ENCODE results near the gene ACY1.

The ACY1 gene

DNA sequence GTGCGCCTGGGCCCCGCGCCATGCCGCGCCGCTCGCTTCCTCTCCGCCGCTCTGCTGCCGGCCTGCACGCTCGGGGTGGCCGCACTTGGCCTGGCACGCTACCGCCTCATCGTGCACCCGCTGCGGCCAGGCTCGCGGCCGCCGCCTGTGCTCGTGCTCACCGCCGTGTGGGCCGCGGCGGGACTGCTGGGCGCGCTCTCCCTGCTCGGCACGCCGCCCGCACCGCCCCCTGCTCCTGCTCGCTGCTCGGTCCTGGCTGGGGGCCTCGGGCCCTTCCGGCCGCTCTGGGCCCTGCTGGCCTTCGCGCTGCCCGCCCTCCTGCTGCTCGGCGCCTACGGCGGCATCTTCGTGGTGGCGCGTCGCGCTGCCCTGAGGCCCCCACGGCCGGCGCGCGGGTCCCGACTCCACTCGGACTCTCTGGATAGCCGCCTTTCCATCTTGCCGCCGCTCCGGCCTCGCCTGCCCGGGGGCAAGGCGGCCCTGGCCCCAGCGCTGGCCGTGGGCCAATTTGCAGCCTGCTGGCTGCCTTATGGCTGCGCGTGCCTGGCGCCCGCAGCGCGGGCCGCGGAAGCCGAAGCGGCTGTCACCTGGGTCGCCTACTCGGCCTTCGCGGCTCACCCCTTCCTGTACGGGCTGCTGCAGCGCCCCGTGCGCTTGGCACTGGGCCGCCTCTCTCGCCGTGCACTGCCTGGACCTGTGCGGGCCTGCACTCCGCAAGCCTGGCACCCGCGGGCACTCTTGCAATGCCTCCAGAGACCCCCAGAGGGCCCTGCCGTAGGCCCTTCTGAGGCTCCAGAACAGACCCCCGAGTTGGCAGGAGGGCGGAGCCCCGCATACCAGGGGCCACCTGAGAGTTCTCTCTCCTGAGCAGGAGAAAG is 27.2 kb upstream of the ACY1 start:
- Mint-ChIP-seq H3K27ac (no peak overlapping the region), H3K4me1 (no peaks in the 10 kb centered on the region), H3K9me3 (no peaks in the 10 kb centered on the region), H3K4me3 (peak overlapping the region; percentile 56), H3K27me3 (peaks cover 38% of the 10 kb centered on the region), H3K36me3 (peaks cover 7% of the 10 kb centered on the region)
- peak; percentile 69 for ATAC-seq

DNA sequence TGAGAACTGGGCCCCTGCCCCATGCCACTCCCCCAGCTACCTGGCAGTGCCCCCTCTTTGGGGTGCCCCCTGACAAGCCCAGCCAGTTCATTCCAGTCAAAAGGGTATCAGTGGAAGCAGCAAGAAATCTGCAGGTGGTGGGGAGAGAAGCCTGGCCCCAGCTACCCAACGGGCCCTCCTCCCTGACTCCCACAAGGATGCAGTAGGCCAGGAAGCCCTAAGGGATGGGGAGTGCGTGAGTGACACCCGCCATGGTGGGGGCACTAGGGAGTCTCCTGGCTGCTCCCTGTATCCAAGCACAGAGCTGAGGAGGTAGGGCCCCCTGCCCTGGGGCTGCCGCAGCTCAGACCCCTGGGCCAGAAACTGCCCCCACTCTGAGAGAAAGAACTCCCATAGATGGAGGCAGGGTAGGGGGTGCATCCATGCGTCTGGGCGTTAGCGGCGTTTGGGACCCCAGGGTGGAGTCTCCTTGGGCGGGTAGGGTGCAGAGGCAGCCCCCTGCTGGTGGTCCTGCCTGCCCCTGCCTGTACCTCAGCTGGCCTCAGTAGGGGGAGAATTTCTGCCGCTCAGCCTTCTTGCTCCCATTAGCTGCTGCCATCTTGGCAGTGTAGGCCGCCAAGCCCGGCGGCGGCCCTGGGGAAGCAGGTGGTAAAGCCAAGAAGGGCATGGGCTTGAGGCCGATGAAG is 25.7 kb upstream of the ACY1 start:
- Mint-ChIP-seq H3K4me3 (no peak overlapping the region), H3K9me3 (no peaks in the 10 kb centered on the region), H3K4me1 (no peaks in the 10 kb centered on the region), H3K27ac (no peak overlapping the region), H3K36me3 (peaks cover 7% of the 10 kb centered on the region), H3K27me3 (peaks cover 29% of the 10 kb centered on the region)
- ATAC-seq: no peak

DNA sequence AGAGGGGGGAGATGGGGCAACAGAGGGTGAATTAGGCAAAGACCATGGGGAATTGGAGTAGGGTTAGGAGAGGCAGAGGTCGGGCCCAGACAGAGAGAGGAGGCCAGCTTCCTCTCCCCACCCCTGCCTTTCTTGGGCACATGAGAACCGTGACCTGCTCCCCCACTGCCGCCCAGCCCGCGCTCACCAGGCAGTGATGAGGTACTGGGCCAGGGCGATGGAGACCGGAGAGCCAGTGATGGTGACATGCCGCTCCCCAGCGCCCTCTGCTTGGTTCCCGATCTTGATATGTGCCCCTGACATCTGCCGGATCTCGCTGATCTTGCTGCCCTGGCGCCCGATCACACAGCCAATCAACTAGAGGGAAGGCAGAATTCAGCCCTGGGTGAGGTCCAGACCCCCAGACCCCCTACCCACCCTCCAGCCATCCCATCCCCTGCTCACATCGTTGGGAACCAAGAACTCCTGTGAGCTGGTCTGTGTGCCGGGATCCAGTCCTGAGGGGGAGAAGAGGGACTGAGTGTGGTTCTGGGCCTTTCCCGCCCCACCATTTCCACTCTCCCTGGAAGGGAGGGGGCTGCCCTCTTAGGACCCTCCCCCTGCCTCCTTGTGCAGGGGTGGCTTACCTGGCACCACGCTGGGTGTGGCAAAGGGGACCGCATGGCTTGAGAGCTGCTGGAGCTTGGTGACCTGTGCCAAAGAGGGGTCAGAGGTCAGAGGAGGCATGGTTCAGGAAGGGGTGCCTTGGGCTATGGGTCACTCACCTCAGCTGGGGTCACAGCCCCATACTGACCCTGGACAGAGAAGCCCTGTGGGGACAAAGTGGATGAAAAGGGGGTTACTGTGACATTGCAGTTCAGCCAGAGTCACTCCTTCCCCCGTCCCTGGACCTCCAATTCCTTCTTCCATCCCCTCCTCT is 24.5 kb upstream of the ACY1 start:
- Mint-ChIP-seq H3K36me3 (peaks cover 7% of the 10 kb centered on the region), H3K9me3 (no peaks in the 10 kb centered on the region), H3K4me1 (no peaks in the 10 kb centered on the region), H3K4me3 (no peak overlapping the region), H3K27ac (no peak overlapping the region), H3K27me3 (peaks cover 18% of the 10 kb centered on the region)
- ATAC-seq: no peak

DNA sequence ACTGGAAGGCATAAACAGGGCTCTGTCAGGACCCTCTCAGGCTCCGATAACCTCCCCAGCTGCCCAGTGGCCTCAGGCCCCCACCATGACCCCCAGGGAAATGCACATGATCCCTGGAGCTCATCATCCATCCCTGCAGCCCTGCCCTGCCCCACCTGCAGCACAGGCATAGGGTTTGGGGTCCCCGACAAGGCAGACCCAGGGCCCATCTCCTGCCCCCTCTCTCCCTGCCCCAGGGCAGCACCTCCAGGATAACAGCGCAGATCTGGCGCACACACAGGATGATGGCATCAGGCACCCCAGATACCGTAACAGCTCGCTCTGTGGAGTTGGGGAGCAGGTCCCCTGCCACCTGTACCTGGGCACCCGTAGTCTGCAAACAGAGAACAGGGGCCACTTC is 23.7 kb upstream of the ACY1 start:
- peaks cover 7% of the 10 kb centered on the region for H3K36me3 Mint-ChIP-seq
- H3K27me3 Mint-ChIP-seq: peaks cover 10% of the 10 kb centered on the region

DNA sequence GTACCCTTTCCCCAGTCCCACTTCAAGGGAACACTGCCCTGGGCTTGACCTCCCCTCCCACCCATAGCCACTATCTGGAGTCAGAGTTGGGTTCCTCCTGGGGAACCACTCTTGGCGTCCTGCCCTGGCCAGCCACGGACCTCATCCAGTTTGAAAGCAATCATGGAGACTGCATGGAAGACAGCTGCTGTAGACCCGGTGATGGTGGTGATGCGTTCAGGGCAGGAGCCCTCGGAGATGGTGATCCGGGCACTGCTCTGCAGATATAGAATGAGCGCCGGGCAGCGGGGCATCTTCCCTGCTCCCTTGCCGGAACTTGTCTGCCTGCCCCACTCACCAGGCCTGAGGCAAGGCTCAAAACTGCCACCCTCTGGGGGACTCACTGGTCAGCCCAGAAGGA is 22.9 kb upstream of the ACY1 start:
- H3K9me3 Mint-ChIP-seq: no peaks in the 10 kb centered on the region
- H3K36me3 Mint-ChIP-seq: peaks cover 7% of the 10 kb centered on the region
- H3K4me3 Mint-ChIP-seq: no peak overlapping the region
- H3K27me3 Mint-ChIP-seq: peaks cover 3% of the 10 kb centered on the region
- ATAC-seq: no peak
- no peak overlapping the region for H3K27ac Mint-ChIP-seq
- peaks cover 3% of the 10 kb centered on the region for H3K4me1 Mint-ChIP-seq

More for the DNA sequence above, 23.7 kb upstream of the ACY1 start:
- no peak for ATAC-seq
- no peaks in the 10 kb centered on the region for H3K4me1 Mint-ChIP-seq
- no peak overlapping the region for H3K27ac Mint-ChIP-seq
- H3K9me3 Mint-ChIP-seq: no peaks in the 10 kb centered on the region
- H3K4me3 Mint-ChIP-seq: no peak overlapping the region

DNA sequence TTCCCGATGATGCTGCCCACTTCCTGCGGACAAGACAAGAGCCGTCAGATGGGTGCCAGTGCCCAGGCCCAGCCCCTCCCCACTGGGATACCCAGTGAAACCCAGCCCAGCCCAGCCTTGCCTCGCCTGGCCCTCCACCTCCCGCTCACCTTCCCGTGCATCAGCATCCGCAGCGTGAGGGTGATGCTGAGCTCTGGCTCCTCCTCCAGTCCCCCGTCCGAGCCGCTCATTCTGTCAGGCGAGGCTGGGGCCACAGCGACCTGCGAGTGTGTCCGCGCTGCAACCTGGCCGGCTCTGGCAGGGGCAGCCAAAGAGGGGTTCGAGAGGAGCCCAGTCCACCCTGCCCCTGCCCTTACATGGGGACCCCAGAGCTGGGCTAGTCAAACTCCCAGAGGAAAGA is 22.3 kb upstream of the ACY1 start:
- H3K27me3 Mint-ChIP-seq: no peaks in the 10 kb centered on the region
- peaks cover 9% of the 10 kb centered on the region for H3K4me1 Mint-ChIP-seq
- ATAC-seq: no peak
- no peak overlapping the region for H3K27ac Mint-ChIP-seq
- no peaks in the 10 kb centered on the region for H3K9me3 Mint-ChIP-seq
- H3K4me3 Mint-ChIP-seq: no peak overlapping the region
- H3K36me3 Mint-ChIP-seq: peaks cover 7% of the 10 kb centered on the region

DNA sequence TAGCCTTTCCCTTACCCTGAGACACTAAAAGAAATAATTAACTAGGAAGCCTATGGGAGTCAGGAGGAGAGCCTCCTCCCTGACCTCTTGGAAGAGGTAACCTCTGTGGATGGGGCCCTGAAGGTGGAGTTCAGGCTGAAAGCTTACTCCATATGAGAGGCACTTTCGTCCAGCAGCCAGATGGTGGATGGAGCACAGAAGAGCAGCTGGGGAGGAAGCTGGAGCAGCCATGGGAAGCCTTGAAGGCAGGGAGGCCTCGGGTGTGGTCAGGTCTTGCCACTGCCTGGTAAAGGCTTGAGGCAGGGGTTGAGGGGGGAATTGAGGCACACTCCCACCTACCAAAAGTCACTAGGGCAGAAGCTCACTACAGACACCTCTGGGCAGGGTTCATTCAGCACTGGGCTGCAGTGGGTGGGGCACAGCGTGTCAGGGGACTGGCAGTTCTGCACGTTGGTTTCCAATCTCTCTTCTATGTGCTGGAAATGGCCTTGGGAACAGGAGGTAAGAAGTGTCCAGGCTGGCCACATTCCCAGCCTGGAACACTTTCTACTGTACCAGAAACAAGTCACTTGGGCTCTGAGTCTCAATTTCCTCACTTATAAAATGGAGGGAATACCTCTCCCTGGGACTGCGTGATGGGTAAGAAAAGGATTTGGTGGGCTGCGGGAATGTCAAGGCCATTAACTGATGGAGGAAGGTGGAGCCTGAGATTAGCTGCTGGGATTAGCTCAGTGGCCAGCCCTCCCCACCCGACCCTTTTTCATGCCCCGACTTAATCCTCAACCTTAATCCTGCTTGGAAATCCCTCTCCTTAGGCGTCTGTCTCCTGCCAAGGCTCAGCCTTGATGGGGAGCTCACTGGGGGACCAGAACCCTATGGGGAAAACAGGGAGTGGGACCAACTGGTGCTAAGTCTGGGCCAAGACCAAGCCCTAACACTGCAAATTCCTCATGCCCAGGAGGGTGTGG is 21.4 kb upstream of the ACY1 start:
- Mint-ChIP-seq H3K27ac (no peak overlapping the region), H3K9me3 (no peaks in the 10 kb centered on the region), H3K4me1 (peaks cover 18% of the 10 kb centered on the region), H3K36me3 (peaks cover 7% of the 10 kb centered on the region), H3K27me3 (no peaks in the 10 kb centered on the region), H3K4me3 (no peak overlapping the region)
- ATAC-seq: no peak

DNA sequence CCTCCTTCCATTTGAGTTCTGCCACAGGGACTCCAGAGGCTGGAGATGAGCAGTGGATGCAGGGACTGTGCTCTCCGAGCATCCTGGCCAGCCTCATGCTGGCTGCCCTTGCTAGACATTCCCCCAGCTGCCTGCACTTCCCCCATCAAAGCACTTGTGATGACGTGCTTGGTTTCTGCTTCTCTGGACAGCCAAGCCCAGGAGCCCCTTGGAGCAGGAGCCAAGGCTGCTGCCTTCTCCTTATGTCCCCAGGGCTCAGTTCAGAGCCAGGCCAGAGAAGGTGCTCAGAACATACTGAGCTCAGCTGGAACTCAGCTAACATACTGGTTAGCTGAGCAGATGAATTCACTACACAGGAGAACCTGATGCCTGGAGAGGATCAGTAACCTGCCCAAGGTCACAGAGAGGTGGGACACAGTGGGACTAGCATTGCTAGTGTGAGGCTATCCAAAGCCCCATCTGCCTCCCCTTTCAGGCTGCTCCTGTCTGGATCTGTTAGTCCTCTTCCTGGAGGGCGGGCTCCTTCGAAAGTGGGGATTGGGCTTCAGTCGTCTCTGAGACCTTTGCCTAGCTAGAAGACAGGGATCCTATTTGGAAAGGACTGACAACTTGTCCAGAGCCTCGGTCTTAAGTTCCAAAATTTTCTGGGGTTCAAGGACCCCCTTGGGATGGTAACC is 20.3 kb upstream of the ACY1 start:
- Mint-ChIP-seq H3K4me3 (no peak overlapping the region), H3K4me1 (peaks cover 24% of the 10 kb centered on the region)

DNA sequence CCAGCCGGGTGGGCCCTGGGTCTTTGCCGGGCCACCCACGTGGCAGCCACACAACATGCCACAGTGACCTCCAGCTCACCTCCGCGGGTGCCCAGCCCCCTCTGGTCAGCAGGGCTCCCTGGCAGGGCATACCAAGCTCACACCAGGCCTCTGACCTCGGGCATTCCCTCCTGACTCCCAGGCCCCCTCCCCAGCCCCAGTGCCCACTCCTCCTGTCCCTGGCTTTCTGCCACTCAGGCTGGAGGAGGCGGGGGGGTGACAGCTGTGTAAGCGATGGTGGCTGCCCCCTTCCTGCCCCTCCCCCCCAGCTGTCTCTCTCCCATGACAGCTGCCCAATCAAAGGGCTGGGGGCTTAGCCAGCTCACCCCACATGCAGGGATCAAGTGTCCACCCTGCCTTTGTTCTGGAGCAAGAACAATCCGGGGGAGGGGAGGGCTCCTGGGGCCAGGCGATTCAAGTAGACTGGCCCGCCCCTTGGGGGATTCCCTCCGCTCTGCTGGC is 19.3 kb upstream of the ACY1 start:
- Mint-ChIP-seq H3K27me3 (no peaks in the 10 kb centered on the region), H3K36me3 (no peaks in the 10 kb centered on the region), H3K27ac (no peak overlapping the region), H3K9me3 (no peaks in the 10 kb centered on the region), H3K4me1 (peaks cover 34% of the 10 kb centered on the region), H3K4me3 (no peak overlapping the region)
- no peak for ATAC-seq

More for the DNA sequence above, 20.3 kb upstream of the ACY1 start:
- Mint-ChIP-seq H3K27ac (no peak overlapping the region), H3K36me3 (peaks cover 6% of the 10 kb centered on the region), H3K27me3 (no peaks in the 10 kb centered on the region), H3K9me3 (no peaks in the 10 kb centered on the region)
- ATAC-seq: no peak

DNA sequence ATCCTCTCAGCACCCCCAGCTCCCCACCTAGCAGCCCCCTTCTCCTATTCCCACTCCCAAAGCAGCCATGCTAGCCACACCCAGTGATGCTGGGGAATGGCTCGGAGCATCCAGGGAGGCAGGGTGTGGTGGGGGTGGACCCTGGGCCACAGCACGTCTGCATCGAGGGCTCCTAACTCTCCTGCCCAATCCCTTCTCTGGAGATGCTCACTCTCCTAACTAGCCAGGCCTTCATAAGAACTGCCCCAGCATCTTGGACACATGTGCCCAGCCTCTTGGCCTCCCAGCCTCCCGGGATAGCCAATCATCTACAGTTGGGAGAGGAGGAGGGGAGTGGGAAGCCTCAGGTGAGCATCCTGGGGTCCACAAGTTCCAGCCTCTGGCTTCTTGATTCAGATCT is 18.8 kb upstream of the ACY1 start:
- Mint-ChIP-seq H3K9me3 (no peaks in the 10 kb centered on the region), H3K4me3 (no peak overlapping the region), H3K27me3 (no peaks in the 10 kb centered on the region), H3K4me1 (peaks cover 38% of the 10 kb centered on the region), H3K27ac (no peak overlapping the region), H3K36me3 (no peaks in the 10 kb centered on the region)
- no peak for ATAC-seq

DNA sequence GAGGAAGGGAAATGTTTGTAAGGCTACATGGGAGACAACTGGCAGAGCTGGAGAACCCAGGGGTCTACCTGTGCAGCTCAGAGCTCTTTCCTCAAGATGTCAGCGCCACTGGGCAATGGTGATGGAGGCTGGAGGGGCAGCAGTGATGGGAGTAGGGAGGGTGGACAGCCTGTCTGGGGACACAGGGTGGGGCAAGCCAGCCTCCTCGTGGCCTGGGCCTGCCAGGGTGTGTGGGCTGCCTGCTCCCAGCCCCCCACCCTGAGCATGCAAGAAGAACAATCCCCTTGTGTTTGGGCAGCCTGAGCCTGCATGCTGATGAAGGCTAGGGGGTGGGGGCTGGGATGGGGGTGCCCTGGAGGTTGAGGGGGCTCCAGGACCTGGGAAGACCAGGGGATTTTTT is 17.3 kb upstream of the ACY1 start:
- peak overlapping the region; percentile 84 for H3K4me3 Mint-ChIP-seq
- no peaks in the 10 kb centered on the region for H3K9me3 Mint-ChIP-seq
- H3K4me1 Mint-ChIP-seq: peaks cover 44% of the 10 kb centered on the region
- H3K27ac Mint-ChIP-seq: peak overlapping the region; percentile 10
- no peaks in the 10 kb centered on the region for H3K36me3 Mint-ChIP-seq
- H3K27me3 Mint-ChIP-seq: no peaks in the 10 kb centered on the region
- ATAC-seq: no peak

DNA sequence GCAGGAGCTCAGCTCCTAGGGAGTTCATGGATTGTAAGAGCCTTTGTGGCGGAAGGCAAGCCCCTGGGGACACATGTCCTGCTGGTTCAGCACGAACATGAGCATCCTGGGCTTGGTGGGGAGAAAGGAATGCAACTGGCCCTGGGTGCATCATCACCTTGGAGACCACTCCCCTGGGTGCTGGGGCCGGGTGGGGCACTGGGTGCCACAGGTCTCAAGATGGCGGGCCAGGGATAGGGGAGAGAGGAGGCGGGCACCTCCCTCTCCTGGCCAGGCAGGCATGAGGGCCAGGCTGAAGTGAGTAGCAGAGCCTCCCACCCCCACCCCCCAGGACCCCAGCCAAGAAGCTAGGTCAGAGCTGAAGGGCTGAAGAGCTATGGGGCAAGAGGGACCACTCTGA is 16.8 kb upstream of the ACY1 start:
- H3K4me3 Mint-ChIP-seq: peak overlapping the region; percentile 84
- H3K27ac Mint-ChIP-seq: peak overlapping the region; percentile 10
- H3K27me3 Mint-ChIP-seq: no peaks in the 10 kb centered on the region
- ATAC-seq: no peak
- peaks cover 49% of the 10 kb centered on the region for H3K4me1 Mint-ChIP-seq
- no peaks in the 10 kb centered on the region for H3K9me3 Mint-ChIP-seq
- H3K36me3 Mint-ChIP-seq: no peaks in the 10 kb centered on the region

DNA sequence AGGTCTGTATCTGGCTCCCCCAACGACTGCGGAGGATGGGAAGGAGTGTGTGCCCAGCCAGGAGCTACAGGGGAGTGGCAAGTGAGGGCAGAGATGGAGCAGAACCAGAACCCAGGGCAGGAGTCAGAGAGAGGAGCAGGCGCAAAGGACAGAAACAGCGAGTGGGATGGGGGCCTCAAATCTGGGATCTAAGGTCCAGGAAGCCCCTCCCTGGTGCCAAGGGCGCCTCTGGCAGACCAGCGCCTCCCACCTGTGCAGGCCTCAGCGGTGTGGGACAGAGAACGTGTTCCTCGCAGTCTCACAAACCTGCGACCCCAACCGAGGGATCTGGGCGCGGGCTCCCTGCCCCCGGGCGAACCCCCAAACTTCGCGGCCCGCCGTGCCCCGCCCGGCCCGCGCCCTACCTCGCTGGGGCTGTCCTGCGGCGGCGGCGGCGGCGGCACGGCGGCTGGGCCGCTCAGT is 16.4 kb upstream of the ACY1 start:
- peak; percentile 62 for ATAC-seq
- H3K27me3 Mint-ChIP-seq: no peaks in the 10 kb centered on the region
- peaks cover 50% of the 10 kb centered on the region for H3K4me1 Mint-ChIP-seq
- H3K36me3 Mint-ChIP-seq: no peaks in the 10 kb centered on the region
- peak overlapping the region; percentile 84 for H3K4me3 Mint-ChIP-seq
- peak overlapping the region; percentile 10 for H3K27ac Mint-ChIP-seq
- H3K9me3 Mint-ChIP-seq: no peaks in the 10 kb centered on the region
